Activated CD4-positive, alpha-beta T cell treated with anti-CD3 and anti-CD28 coated beads, Interleukin-2, amount 10 ng/mL, durations not matched to agents 24 days and 14 days (primary cell): ENCODE measurements around the gene TNS1. TPM values are rescaled to one million over a fixed set of nuclear protein-coding genes. Genes with fewer than 3 reads are reported as not detected.

ENCODE experiments used
- DNase-seq: peaks from one replicate; pipeline ENCODE4 v3.0.0; 2022
- H3K27ac Mint-ChIP-seq: one replicate; pipeline ENCODE4 v1.8.0; 2022; ENCODE audit warnings: mild to moderate bottlenecking, mixed read lengths
- H3K27me3 Mint-ChIP-seq: one replicate; pipeline ENCODE4 v1.8.0; 2022; ENCODE audit warnings: mixed read lengths
- H3K36me3 Mint-ChIP-seq: one replicate; pipeline ENCODE4 v1.8.0; 2022; ENCODE audit warnings: low read depth, mild to moderate bottlenecking, mixed read lengths
- H3K4me1 Mint-ChIP-seq: one replicate; pipeline ENCODE4 v1.8.0; 2021; ENCODE audit warnings: mixed read lengths
- H3K4me3 Mint-ChIP-seq: one replicate; pipeline ENCODE4 v1.8.0; 2022; ENCODE audit warnings: mild to moderate bottlenecking, moderate library complexity, mixed read lengths
- H3K9me3 Mint-ChIP-seq: one replicate; pipeline ENCODE4 v1.8.0; 2021; ENCODE audit warnings: mixed read lengths
- intact Hi-C: fragments of 100-400 bp; cut with micrococcal nuclease; formaldehyde crosslinking; loops from one replicate; pipeline ENCODE4 v1.15.1; 2023
- total RNA-seq: library from RNA; stranded (reverse); gene quantifications from 2 replicates; pipeline ENCODE4 v1.2.3, GENCODE V29; 2022

The TNS1 gene
- total RNA-seq, 1 donor from 2014 or later, result 0.70 TPM

GRCh38 chr2:217911283-217912097, 91.3 kb downstream of the TNS1 start:
- Mint-ChIP-seq H3K27ac (no peak overlapping the region), H3K4me1 (no peaks in the 10 kb centered on the region), H3K36me3 (no peaks in the 10 kb centered on the region), H3K9me3 (no peaks in the 10 kb centered on the region), H3K27me3 (peaks cover 10% of the 10 kb centered on the region), H3K4me3 (no peak overlapping the region)
- intact Hi-C loops, result no loop called here
- DNase-seq, result no peak

DNA sequence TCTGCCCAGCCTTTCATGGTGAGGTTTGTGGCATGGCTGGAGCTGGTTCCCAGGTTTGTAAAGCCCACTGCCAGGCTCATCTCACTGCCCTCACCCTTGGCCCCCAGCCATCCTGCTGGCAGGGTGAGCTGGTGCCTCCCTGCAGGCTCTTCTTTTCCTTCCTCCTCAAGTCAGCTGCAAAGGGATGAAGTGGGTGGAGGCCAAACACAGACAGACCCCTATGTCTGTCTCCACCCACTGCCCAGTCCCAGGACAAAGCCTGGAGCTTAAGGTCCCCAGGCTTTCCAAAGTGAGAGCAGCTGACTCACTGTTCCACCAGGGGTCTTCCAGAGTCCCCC, 92.0 kb downstream of the TNS1 start:
- no peaks in the 10 kb centered on the region for H3K9me3 Mint-ChIP-seq
- intact Hi-C loops, result no loop called here
- no peak overlapping the region for H3K4me3 Mint-ChIP-seq
- no peak overlapping the region for H3K27ac Mint-ChIP-seq
- peaks cover 14% of the 10 kb centered on the region for H3K27me3 Mint-ChIP-seq
- DNase-seq, result no peak
- no peaks in the 10 kb centered on the region for H3K36me3 Mint-ChIP-seq
- no peaks in the 10 kb centered on the region for H3K4me1 Mint-ChIP-seq

- Mint-ChIP-seq H3K27me3 (peaks cover 20% of the 10 kb centered on the region), H3K4me3 (no peak overlapping the region), H3K27ac (no peak overlapping the region), H3K36me3 (no peaks in the 10 kb centered on the region), H3K4me1 (no peaks in the 10 kb centered on the region), H3K9me3 (no peaks in the 10 kb centered on the region)
- no peak for DNase-seq
- intact Hi-C loops, result no loop called here
Observed at GRCh38 chr2:217909156-217909820, 93.5 kb downstream of the TNS1 start.

DNA sequence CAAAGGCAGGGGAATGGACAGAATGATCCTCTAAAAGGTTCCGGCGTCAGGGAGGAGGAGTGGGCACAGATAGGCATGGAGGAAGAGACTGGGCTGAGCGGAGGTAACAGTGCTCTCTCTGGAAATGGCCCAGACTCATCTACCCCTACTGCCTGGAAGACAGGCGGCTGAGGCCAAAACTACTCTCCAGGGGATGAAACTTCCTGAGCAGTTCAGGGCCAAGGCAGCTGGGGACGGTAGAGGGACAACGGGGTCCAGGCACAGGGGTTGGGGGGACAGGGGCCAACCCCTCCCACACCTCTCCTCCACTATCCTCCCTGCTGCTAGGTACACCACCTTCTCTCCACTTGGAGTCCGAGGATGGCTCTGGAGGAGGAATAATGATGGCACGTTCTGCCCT, 94.3 kb downstream of the TNS1 start:
- H3K36me3 Mint-ChIP-seq, result no peaks in the 10 kb centered on the region
- no peaks in the 10 kb centered on the region for H3K9me3 Mint-ChIP-seq
- no peak overlapping the region for H3K27ac Mint-ChIP-seq
- no peak for DNase-seq
- intact Hi-C loops, result no loop called here
- no peak overlapping the region for H3K4me3 Mint-ChIP-seq
- peaks cover 20% of the 10 kb centered on the region for H3K27me3 Mint-ChIP-seq
- H3K4me1 Mint-ChIP-seq, result no peaks in the 10 kb centered on the region

DNA sequence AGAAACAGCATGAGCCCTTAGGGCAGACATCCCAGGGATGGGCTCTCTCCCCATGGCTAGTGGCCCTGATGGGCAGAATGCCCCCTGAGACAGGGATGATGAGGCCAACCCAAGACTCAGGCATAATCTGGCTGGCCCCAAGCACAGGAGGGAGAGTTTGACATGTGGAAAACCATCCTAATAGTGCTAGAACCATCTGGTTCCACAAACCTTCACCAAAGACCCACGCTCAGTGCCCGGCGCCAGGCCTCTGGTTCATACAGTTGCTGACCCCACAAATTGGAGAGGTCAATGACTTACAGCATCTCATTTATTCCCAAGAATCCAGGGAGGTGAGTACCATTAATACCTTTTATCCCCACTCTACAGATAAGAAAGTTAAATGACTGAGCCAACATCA, 95.5 kb downstream of the TNS1 start:
- Mint-ChIP-seq H3K27ac (no peak overlapping the region), H3K4me1 (no peaks in the 10 kb centered on the region), H3K9me3 (no peaks in the 10 kb centered on the region), H3K4me3 (no peak overlapping the region), H3K36me3 (no peaks in the 10 kb centered on the region), H3K27me3 (peaks cover 20% of the 10 kb centered on the region)
- intact Hi-C loops, result no loop called here
- DNase-seq, result no peak

- no peaks in the 10 kb centered on the region for H3K36me3 Mint-ChIP-seq
- no peak for DNase-seq
- no peak overlapping the region for H3K4me3 Mint-ChIP-seq
- no peaks in the 10 kb centered on the region for H3K9me3 Mint-ChIP-seq
- peaks cover 20% of the 10 kb centered on the region for H3K27me3 Mint-ChIP-seq
- intact Hi-C loops, result no loop called here
- H3K4me1 Mint-ChIP-seq, result no peaks in the 10 kb centered on the region
- no peak overlapping the region for H3K27ac Mint-ChIP-seq
Observed at GRCh38 chr2:217906798-217907197, 96.0 kb downstream of the TNS1 start.

DNA sequence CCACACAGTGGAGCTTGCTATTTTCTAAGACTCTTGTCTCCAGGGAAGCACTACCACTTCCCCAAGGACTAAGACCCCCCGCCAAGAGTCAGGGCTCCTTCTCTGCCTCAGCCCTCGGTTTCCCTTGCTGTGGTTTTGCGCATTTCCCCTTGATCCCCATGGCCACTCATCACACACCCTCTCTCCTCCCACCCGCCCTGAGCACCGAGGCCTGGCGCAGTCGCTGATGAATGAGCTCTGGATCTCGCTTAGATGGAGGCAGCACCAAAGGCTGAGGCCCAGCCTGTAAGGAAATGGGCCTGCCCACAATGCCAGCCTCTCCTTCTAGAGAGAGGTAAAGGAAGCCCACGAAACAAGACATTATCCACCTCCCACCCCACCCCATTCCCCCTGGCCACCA, 96.9 kb downstream of the TNS1 start:
- Mint-ChIP-seq H3K36me3 (no peaks in the 10 kb centered on the region), H3K27me3 (peaks cover 20% of the 10 kb centered on the region), H3K9me3 (no peaks in the 10 kb centered on the region), H3K27ac (no peak overlapping the region), H3K4me3 (no peak overlapping the region), H3K4me1 (no peaks in the 10 kb centered on the region)
- intact Hi-C loops, result no loop called here
- no peak for DNase-seq

DNA sequence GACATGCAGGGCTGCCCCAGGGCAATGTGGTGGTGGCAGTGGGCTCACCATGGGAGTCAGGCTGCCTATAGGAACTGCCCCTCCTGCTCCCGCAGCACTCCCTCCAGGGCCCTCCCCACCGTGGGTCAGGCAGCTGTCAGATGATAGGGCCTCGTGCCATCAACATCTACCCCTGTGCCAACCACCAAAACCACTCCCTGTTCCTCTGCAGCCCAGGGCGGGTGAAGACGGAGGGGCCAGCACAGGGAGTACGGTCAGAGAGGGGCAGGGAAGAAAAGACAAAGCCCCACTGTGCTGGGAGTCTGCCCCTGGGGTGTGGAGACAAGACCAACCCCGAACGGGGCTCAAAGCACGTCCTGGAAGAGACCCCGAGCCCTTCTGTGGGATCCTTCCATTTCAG, 97.4 kb downstream of the TNS1 start:
- peaks cover 20% of the 10 kb centered on the region for H3K27me3 Mint-ChIP-seq
- H3K4me3 Mint-ChIP-seq, result no peak overlapping the region
- no peaks in the 10 kb centered on the region for H3K36me3 Mint-ChIP-seq
- H3K27ac Mint-ChIP-seq, result no peak overlapping the region
- H3K4me1 Mint-ChIP-seq, result no peaks in the 10 kb centered on the region
- no peaks in the 10 kb centered on the region for H3K9me3 Mint-ChIP-seq
- no peak for DNase-seq
- intact Hi-C loops, result no loop called here

- Mint-ChIP-seq H3K4me3 (no peak overlapping the region), H3K4me1 (no peaks in the 10 kb centered on the region), H3K9me3 (no peaks in the 10 kb centered on the region), H3K27ac (no peak overlapping the region), H3K27me3 (peaks cover 20% of the 10 kb centered on the region), H3K36me3 (no peaks in the 10 kb centered on the region)
- intact Hi-C loops, result no loop called here
- no peak for DNase-seq
Observed at GRCh38 chr2:217904614-217904965, 98.2 kb downstream of the TNS1 start.

DNA sequence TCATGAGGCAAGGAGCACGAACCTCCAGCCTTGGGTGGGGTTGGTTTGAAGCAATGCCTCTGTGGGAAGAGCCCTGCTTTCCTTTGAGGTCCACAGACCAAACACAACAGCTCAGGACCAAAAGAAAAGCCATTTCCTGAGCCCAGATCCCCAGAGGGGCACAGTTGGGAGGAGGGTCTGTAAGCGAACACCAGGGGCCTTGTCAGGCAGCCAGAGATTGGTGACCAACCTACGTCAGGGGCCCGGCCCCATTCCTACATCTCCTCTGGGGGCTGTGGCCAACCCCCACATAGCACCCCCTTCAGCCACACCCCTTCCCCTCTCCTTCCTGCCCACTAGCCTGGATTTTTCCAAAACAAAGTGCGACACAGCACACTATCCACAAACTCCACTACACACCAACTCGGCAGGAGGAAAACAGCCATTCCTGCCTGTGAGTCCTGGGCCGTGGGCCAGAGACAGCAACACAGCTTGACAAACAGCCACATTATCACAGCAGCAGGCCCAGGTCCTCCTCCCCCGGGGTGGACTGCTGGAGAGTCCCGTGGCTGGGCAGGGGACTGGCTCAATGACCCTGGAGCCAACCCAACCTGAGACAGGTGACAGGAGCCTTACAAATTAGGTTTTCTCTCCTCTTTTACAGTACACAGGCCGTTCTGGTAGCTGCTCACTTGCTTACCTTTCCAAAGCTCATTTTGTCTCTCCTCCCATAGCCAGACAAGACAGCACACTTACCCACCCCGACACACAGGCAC, 98.8 kb downstream of the TNS1 start:
- Mint-ChIP-seq H3K4me3 (no peak overlapping the region), H3K27me3 (peaks cover 20% of the 10 kb centered on the region), H3K9me3 (no peaks in the 10 kb centered on the region), H3K4me1 (no peaks in the 10 kb centered on the region), H3K36me3 (no peaks in the 10 kb centered on the region), H3K27ac (no peak overlapping the region)
- no peak for DNase-seq
- intact Hi-C loops, result no loop called here

DNA sequence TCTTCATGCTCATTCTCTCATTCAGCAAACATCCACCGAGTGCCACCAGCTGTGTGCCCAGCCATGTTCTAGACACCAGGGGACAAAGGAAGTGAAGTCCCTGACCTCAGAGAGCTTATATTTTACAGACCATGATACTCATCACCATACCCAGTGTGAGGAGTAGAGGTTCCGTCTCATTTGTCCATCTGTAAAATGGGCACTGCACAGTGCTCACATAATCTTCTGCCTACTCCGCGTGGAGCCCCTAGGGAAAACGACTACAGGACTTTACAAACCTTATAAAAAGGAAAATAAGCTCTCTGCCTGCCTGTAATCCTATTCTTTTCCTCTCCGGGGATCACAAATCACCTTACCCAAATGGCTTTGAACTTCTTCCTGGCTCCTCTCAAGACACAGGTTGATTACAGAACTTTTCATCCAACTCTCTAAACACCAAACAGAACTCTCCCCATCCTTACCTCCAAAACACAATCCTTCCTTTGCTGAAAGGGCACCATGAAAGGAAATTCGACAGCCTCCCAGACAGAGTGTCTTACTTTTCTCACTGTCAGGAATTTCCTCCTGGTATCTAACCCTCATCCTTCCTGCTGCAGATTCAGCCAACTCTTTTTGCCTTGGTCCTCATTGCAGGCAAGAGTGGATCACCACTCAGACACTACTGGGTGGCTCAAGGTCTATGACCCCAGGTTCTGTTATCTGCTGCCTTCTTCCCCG, 99.5 kb downstream of the TNS1 start:
- intact Hi-C loops, result no loop called here
- Mint-ChIP-seq H3K27me3 (peaks cover 20% of the 10 kb centered on the region), H3K27ac (no peak overlapping the region), H3K9me3 (no peaks in the 10 kb centered on the region), H3K4me1 (no peaks in the 10 kb centered on the region), H3K4me3 (no peak overlapping the region), H3K36me3 (no peaks in the 10 kb centered on the region)
- DNase-seq, result no peak

GRCh38 chr2:217902379-217903141, 100.2 kb downstream of the TNS1 start:
- Mint-ChIP-seq H3K27me3 (peaks cover 16% of the 10 kb centered on the region), H3K4me1 (no peaks in the 10 kb centered on the region), H3K36me3 (no peaks in the 10 kb centered on the region), H3K9me3 (no peaks in the 10 kb centered on the region), H3K4me3 (no peak overlapping the region), H3K27ac (no peak overlapping the region)
- intact Hi-C loops, result no loop called here
- no peak for DNase-seq

DNA sequence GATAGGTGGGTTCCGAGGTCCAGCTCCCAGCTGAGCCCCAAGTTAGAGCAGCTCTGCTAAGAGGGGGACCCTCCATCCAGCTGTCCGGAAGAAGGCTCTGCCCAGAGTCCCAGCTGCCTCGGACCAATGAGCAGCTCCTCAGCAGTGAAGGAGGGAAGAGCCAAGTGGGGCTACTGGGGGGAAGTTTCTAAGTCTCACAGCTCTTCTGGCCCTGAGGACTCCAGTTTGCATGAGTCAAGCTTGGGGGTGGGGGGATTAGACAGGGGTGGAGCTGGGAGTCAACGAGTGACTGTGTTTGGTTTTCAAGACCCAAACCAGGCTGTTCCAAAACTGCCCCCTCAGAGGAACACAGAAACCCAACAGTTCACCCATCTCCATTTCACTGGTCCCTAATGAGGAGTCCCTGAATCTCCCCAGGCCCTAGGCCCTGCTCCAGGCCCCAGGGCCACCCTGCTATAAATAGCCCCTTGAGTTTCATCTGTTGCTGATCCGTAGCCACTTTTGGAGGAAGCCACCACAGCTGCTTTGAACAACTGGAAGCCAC, 100.9 kb downstream of the TNS1 start:
- no peak overlapping the region for H3K4me3 Mint-ChIP-seq
- no peak overlapping the region for H3K27ac Mint-ChIP-seq
- no peaks in the 10 kb centered on the region for H3K4me1 Mint-ChIP-seq
- peaks cover 14% of the 10 kb centered on the region for H3K27me3 Mint-ChIP-seq
- intact Hi-C loops, result no loop called here
- no peaks in the 10 kb centered on the region for H3K36me3 Mint-ChIP-seq
- no peaks in the 10 kb centered on the region for H3K9me3 Mint-ChIP-seq
- no peak for DNase-seq
